A549 treated with GW870086 at 1 μM for 4 hours (cell line): ENCODE data around the gene PHLPP1. TPM values are rescaled to one million over a fixed set of nuclear protein-coding genes. Genes with fewer than 3 reads are reported as not detected.

ENCODE experiments used
- total RNA-seq: library from RNA; stranded (reverse); fragments of 200-300 nt; extraction: Qiagen RNA extraction; gene quantifications from 5 replicates; pipeline ENCODE4 v1.2.3, GENCODE V29; 2022; ENCODE audit warnings: low read depth

The PHLPP1 gene
- total RNA-seq = 5.8 to 7.6 TPM (median 7.3 TPM) in 5 replicates

GRCh38 chr18:62715436-62715758 lies at the start of gene PHLPP1:
Gene PHLPP1, plus strand, starts transcription at chr18:62715541. Its CDS starts 143 bp downstream, at chr18:62715684.

Other genes with a start within 250 kb of the PHLPP1 start
- 7.8 to 11.7 TPM (median 9.6 TPM) in 5 replicates for gene ZCCHC2, start 192.5 kb upstream of the PHLPP1 start, total RNA-seq